Measurements from ENCODE around the gene HCN4. TPM values are rescaled to one million over a fixed set of nuclear protein-coding genes. Genes with fewer than 3 reads are reported as not detected.

Gene HCN4
- total RNA-seq, 1 donor from 2014 or later = 21.1 TPM

GRCh38 chr15:73383310-73384189 is 14.8 kb upstream of the HCN4 start:
- peak; percentile 45 for ATAC-seq
- no peak for DNase-seq
- intact Hi-C loops (cut with micrococcal nuclease) = no loop called here

- DNase-seq (no peak), ATAC-seq (no peak)
- intact Hi-C loops (cut with micrococcal nuclease) = no loop called here
Measured at GRCh38 chr15:73382115-73382514, 13.4 kb upstream of the HCN4 start.

GRCh38 chr15:73380661-73381060 is 11.9 kb upstream of the HCN4 start:
- DNase-seq (no peak), ATAC-seq (no peak)
- intact Hi-C loops (cut with micrococcal nuclease) = no loop called here

GRCh38 chr15:73378089-73378488 is 9.3 kb upstream of the HCN4 start:
- peak; percentile 14 for ATAC-seq
- intact Hi-C loops (cut with micrococcal nuclease) = no loop called here
- peak; percentile 78 for DNase-seq

- ATAC-seq = peak; percentile 70
- DNase-seq = peak; percentile 67
- intact Hi-C loops (cut with micrococcal nuclease) = no loop called here
Measured at GRCh38 chr15:73375755-73376305, 7.1 kb upstream of the HCN4 start.

- DNase-seq (no peak), ATAC-seq (peak; percentile 39)
- intact Hi-C loops (cut with micrococcal nuclease) = no loop called here
Measured at GRCh38 chr15:73375012-73375411, 6.3 kb upstream of the HCN4 start.

GRCh38 chr15:73374604-73375003 is 5.8 kb upstream of the HCN4 start:
- intact Hi-C loops (cut with micrococcal nuclease) = no loop called here
- ATAC-seq (peak; percentile 93), DNase-seq (peak; percentile 90)

- ATAC-seq = no peak
- no peak for DNase-seq
- intact Hi-C loops (cut with micrococcal nuclease) = no loop called here
Measured at GRCh38 chr15:73373221-73373620, 4.5 kb upstream of the HCN4 start.

- DNase-seq = no peak
- ATAC-seq = no peak
- intact Hi-C loops (cut with micrococcal nuclease) = no loop called here
Measured at GRCh38 chr15:73371812-73372211, 3.1 kb upstream of the HCN4 start.

GRCh38 chr15:73370151-73370550 is 1.4 kb upstream of the HCN4 start:
- intact Hi-C loops (cut with micrococcal nuclease) = no loop called here
- no peak for ATAC-seq
- DNase-seq = no peak

GRCh38 chr15:73369154-73369694 is 466 bp upstream of the HCN4 start:
- DNase-seq = no peak
- intact Hi-C loops (cut with micrococcal nuclease) = no loop called here
- no peak for ATAC-seq

- no peak for ATAC-seq
- DNase-seq = no peak
- intact Hi-C loops (cut with micrococcal nuclease) = no loop called here
Measured at GRCh38 chr15:73367624-73368300, 996 bp downstream of the HCN4 start.

GRCh38 chr15:73366766-73367623 is 1.8 kb downstream of the HCN4 start:
- DNase-seq (peak; percentile 60), ATAC-seq (peak; percentile 65)
- intact Hi-C loops (cut with micrococcal nuclease) = no loop called here

- DNase-seq = no peak
- ATAC-seq = no peak
- intact Hi-C loops (cut with micrococcal nuclease) = no loop called here
Measured at GRCh38 chr15:73364070-73364469, 4.7 kb downstream of the HCN4 start.

GRCh38 chr15:73362900-73363299 is 5.9 kb downstream of the HCN4 start:
- no peak for DNase-seq
- peak; percentile 21 for ATAC-seq
- intact Hi-C loops (cut with micrococcal nuclease) = no loop called here

- intact Hi-C loops (cut with micrococcal nuclease) = no loop called here
- DNase-seq = no peak
- no peak for ATAC-seq
Measured at GRCh38 chr15:73361337-73361736, 7.4 kb downstream of the HCN4 start.

- DNase-seq (no peak), ATAC-seq (no peak)
- intact Hi-C loops (cut with micrococcal nuclease) = no loop called here
Measured at GRCh38 chr15:73359651-73360050, 9.1 kb downstream of the HCN4 start.

- intact Hi-C loops (cut with micrococcal nuclease) = no loop called here
- DNase-seq (no peak), ATAC-seq (no peak)
Measured at GRCh38 chr15:73357999-73358665, 10.6 kb downstream of the HCN4 start.

Data from left ventricle myocardium superior (tissue), 1 donor.